ENCODE results near the gene SGCD.

GRCh38 chr5:156451505-156451904, 124.5 kb downstream of the SGCD start:
- TF ChIP-seq, protein P1, sequence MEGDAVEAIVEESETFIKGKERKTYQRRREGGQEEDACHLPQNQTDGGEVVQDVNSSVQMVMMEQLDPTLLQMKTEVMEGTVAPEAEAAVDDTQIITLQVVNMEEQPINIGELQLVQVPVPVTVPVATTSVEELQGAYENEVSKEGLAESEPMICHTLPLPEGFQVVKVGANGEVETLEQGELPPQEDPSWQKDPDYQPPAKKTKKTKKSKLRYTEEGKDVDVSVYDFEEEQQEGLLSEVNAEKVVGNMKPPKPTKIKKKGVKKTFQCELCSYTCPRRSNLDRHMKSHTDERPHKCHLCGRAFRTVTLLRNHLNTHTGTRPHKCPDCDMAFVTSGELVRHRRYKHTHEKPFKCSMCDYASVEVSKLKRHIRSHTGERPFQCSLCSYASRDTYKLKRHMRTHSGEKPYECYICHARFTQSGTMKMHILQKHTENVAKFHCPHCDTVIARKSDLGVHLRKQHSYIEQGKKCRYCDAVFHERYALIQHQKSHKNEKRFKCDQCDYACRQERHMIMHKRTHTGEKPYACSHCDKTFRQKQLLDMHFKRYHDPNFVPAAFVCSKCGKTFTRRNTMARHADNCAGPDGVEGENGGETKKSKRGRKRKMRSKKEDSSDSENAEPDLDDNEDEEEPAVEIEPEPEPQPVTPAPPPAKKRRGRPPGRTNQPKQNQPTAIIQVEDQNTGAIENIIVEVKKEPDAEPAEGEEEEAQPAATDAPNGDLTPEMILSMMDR (IDR thresholded peaks at IDR 0.05) = no peak
- TF ChIP-seq POLR2A (IDR thresholded peaks at IDR 0.05) (no peak), POLR2AphosphoS5 (IDR thresholded peaks at IDR 0.05) (no peak), EP300 (IDR thresholded peaks at IDR 0.05; ENCODE audit: low read depth) (no peak)

Measured in transverse colon (tissue), 4 donors.